Astrocyte (in vitro differentiated cells and primary cell): ENCODE results near the gene ENOSF1. TPM values are rescaled to one million over a fixed set of nuclear protein-coding genes. Genes with fewer than 3 reads are reported as not detected.

ENCODE experiments used
- DNase-seq: peaks from one replicate; pipeline ENCODE4 v3.0.0-alpha.2; 2010; ENCODE audit warnings: low read depth
- FAIRE-seq: peaks from 2 replicates; lab custom pipeline; 2011; peaks lifted over from hg19 to GRCh38; lab: Jason Lieb, UNC
- H2AFZ ChIP-seq: 2 replicates; pipeline ENCODE4 v1.6.0; 2012; ENCODE audit warnings: low read depth, low read length, inconsistent platforms
- H3K27ac ChIP-seq: 2 replicates; pipeline ENCODE4 v1.5.1; 2011; ENCODE audit warnings: low read depth, low read length, inconsistent platforms
- H3K27me3 ChIP-seq: 2 replicates; pipeline ENCODE4 v1.6.0; 2011; ENCODE audit warnings: low read length, inconsistent platforms; ENCODE audit not compliant: insufficient read depth
- H3K36me3 ChIP-seq: 2 replicates; pipeline ENCODE4 v1.5.1; 2011; ENCODE audit warnings: low read length, inconsistent platforms; ENCODE audit not compliant: insufficient read depth
- H3K4me1 ChIP-seq: 2 replicates; pipeline ENCODE4 v1.5.1; 2011; ENCODE audit warnings: low read length, inconsistent platforms; ENCODE audit not compliant: insufficient read depth
- H3K4me2 ChIP-seq: 2 replicates; pipeline ENCODE4 v1.6.0; 2012; ENCODE audit warnings: low read length, inconsistent platforms
- H3K4me3 ChIP-seq: 2 replicates; pipeline ENCODE4 v1.5.1; 2011; ENCODE audit warnings: low read depth, mild to moderate bottlenecking, low read length, inconsistent platforms; ENCODE audit not compliant: insufficient read depth
- H3K79me2 ChIP-seq: 2 replicates; pipeline ENCODE4 v1.6.0; 2012; ENCODE audit warnings: mild to moderate bottlenecking, low read length, inconsistent platforms; ENCODE audit not compliant: insufficient read depth
- H3K9ac ChIP-seq: 2 replicates; pipeline ENCODE4 v1.6.0; 2012; ENCODE audit warnings: mild to moderate bottlenecking, low read length, inconsistent platforms
- H3K9me3 ChIP-seq: 2 replicates; pipeline ENCODE4 v1.5.1; 2012; ENCODE audit warnings: low read depth, mild to moderate bottlenecking, low read length, inconsistent platforms; ENCODE audit not compliant: insufficient read depth
- H4K20me1 ChIP-seq: 2 replicates; pipeline ENCODE4 v1.6.0; 2012; ENCODE audit warnings: low read length, inconsistent platforms; ENCODE audit not compliant: insufficient read depth
- H3K27ac Mint-ChIP-seq: one replicate; pipeline ENCODE4 v1.8.0; 2021; ENCODE audit warnings: mild to moderate bottlenecking, mixed read lengths; ENCODE audit not compliant: unreplicated experiment
- H3K27me3 Mint-ChIP-seq: one replicate; pipeline ENCODE4 v1.8.0; 2021; ENCODE audit warnings: low read depth, mixed read lengths; ENCODE audit not compliant: unreplicated experiment
- H3K36me3 Mint-ChIP-seq: one replicate; pipeline ENCODE4 v1.8.0; 2021; ENCODE audit warnings: low read depth, mixed read lengths; ENCODE audit not compliant: unreplicated experiment
- H3K4me1 Mint-ChIP-seq: one replicate; pipeline ENCODE4 v1.8.0; 2021; ENCODE audit warnings: low read depth, mixed read lengths; ENCODE audit not compliant: unreplicated experiment
- H3K4me3 Mint-ChIP-seq: one replicate; pipeline ENCODE4 v1.8.0; 2021; ENCODE audit warnings: mild to moderate bottlenecking, moderate library complexity, mixed read lengths; ENCODE audit not compliant: unreplicated experiment
- H3K9me3 Mint-ChIP-seq: one replicate; pipeline ENCODE4 v1.8.0; 2021; ENCODE audit warnings: mild to moderate bottlenecking, mixed read lengths; ENCODE audit not compliant: unreplicated experiment
- EZH2 ChIP-seq: IDR thresholded peaks from 2 replicates; pipeline ENCODE4 v1.6.1; 2012; ENCODE audit warnings: mild to moderate bottlenecking, low read length, inconsistent platforms; ENCODE audit not compliant: insufficient read depth
- total RNA-seq: library from RNA; stranded (reverse); gene quantifications from 2 replicates; pipeline ENCODE4 v1.2.1, GENCODE V29; 2021
- TF ChIP-seq, protein P1 (sequence below): IDR thresholded peaks from 2 replicates; pipeline ENCODE4 v1.5.1; 2011; ENCODE audit warnings: low read depth, mild to moderate bottlenecking, inconsistent platforms, low read length, moderate library complexity; ENCODE audit not compliant: insufficient read depth

The ENOSF1 gene
- total RNA-seq, 1 donor from 2014 or later, result 14.4 TPM

GRCh38 chr18:666628-667027 is 45.8 kb downstream of the ENOSF1 start:
- Mint-ChIP-seq H3K27me3 (no peaks in the 10 kb centered on the region), H3K4me3 (no peak overlapping the region)

GRCh38 chr18:666177-666576 is 46.3 kb downstream of the ENOSF1 start:
- Histone ChIP-seq H3K9me3 (peaks cover 4% of the 10 kb centered on the region), H3K4me3 (no peak overlapping the region), H2AFZ (no peak overlapping the region), H3K27ac (no peak overlapping the region), H3K36me3 (peaks cover 25% of the 10 kb centered on the region), H3K79me2 (peaks cover 14% of the 10 kb centered on the region), H3K4me1 (no peaks in the 10 kb centered on the region), H3K4me2 (no peak overlapping the region), H4K20me1 (no peaks in the 10 kb centered on the region), H3K27me3 (no peaks in the 10 kb centered on the region), H3K9ac (no peak overlapping the region)
- H3K4me1 Mint-ChIP-seq, result no peaks in the 10 kb centered on the region
- H3K27ac Mint-ChIP-seq, result no peak overlapping the region
- DNase-seq (no peak), FAIRE-seq (no peak)
- no peaks in the 10 kb centered on the region for H3K27me3 Mint-ChIP-seq
- H3K9me3 Mint-ChIP-seq, result peaks cover 3% of the 10 kb centered on the region
- no peak overlapping the region for H3K4me3 Mint-ChIP-seq
- peaks cover 14% of the 10 kb centered on the region for H3K36me3 Mint-ChIP-seq
- TF ChIP-seq EZH2, result no peak
- TF ChIP-seq, protein P1, sequence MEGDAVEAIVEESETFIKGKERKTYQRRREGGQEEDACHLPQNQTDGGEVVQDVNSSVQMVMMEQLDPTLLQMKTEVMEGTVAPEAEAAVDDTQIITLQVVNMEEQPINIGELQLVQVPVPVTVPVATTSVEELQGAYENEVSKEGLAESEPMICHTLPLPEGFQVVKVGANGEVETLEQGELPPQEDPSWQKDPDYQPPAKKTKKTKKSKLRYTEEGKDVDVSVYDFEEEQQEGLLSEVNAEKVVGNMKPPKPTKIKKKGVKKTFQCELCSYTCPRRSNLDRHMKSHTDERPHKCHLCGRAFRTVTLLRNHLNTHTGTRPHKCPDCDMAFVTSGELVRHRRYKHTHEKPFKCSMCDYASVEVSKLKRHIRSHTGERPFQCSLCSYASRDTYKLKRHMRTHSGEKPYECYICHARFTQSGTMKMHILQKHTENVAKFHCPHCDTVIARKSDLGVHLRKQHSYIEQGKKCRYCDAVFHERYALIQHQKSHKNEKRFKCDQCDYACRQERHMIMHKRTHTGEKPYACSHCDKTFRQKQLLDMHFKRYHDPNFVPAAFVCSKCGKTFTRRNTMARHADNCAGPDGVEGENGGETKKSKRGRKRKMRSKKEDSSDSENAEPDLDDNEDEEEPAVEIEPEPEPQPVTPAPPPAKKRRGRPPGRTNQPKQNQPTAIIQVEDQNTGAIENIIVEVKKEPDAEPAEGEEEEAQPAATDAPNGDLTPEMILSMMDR, result no peak

More at GRCh38 chr18:666628-667027, 45.8 kb downstream of the ENOSF1 start:
- Mint-ChIP-seq H3K36me3 (peaks cover 16% of the 10 kb centered on the region), H3K27ac (no peak overlapping the region), H3K9me3 (peaks cover 3% of the 10 kb centered on the region), H3K4me1 (no peaks in the 10 kb centered on the region)
- no peak overlapping the region for H3K9ac ChIP-seq
- no peak overlapping the region for H2AFZ ChIP-seq
- H3K79me2 ChIP-seq, result peaks cover 14% of the 10 kb centered on the region
- peaks cover 29% of the 10 kb centered on the region for H3K36me3 ChIP-seq
- H3K9me3 ChIP-seq, result peaks cover 4% of the 10 kb centered on the region
- H3K27me3 ChIP-seq, result no peaks in the 10 kb centered on the region
- H3K4me2 ChIP-seq, result no peak overlapping the region
- FAIRE-seq (no peak), DNase-seq (no peak)
- no peaks in the 10 kb centered on the region for H3K4me1 ChIP-seq
- TF ChIP-seq, protein P1, result no peak
- TF ChIP-seq EZH2, result no peak
- H3K4me3 ChIP-seq, result no peak overlapping the region
- no peaks in the 10 kb centered on the region for H4K20me1 ChIP-seq
- no peak overlapping the region for H3K27ac ChIP-seq

GRCh38 chr18:662197-662596 is 50.2 kb downstream of the ENOSF1 start:
- H3K4me1 ChIP-seq, result peaks cover 4% of the 10 kb centered on the region
- no peak overlapping the region for H2AFZ ChIP-seq
- Mint-ChIP-seq H3K4me1 (peaks cover 2% of the 10 kb centered on the region), H3K27ac (no peak overlapping the region), H3K36me3 (peaks cover 10% of the 10 kb centered on the region), H3K9me3 (peaks cover 5% of the 10 kb centered on the region), H3K4me3 (no peak overlapping the region), H3K27me3 (no peaks in the 10 kb centered on the region)
- no peak overlapping the region for H3K9ac ChIP-seq
- no peak overlapping the region for H3K27ac ChIP-seq
- H3K4me2 ChIP-seq, result no peak overlapping the region
- peaks cover 14% of the 10 kb centered on the region for H3K36me3 ChIP-seq
- peaks cover 37% of the 10 kb centered on the region for H3K79me2 ChIP-seq
- peaks cover 3% of the 10 kb centered on the region for H4K20me1 ChIP-seq
- no peak overlapping the region for H3K4me3 ChIP-seq
- no peaks in the 10 kb centered on the region for H3K27me3 ChIP-seq
- no peak for FAIRE-seq
- peaks cover 4% of the 10 kb centered on the region for H3K9me3 ChIP-seq
- no peak for DNase-seq
- TF ChIP-seq, protein P1, result no peak
- no peak for TF ChIP-seq EZH2
